ENCODE results near the gene GABPB2. TPM values are rescaled to one million over a fixed set of nuclear protein-coding genes. Genes with fewer than 3 reads are reported as not detected.

Gene GABPB2
- polyA plus RNA-seq, 1 of the 3 experiments (the other 2 are of a cell fraction) = 2.4 TPM

- no peaks in the 10 kb centered on the region for H4K20me1 ChIP-seq (ENCODE audit: insufficient read depth)
- TF ChIP-seq, protein P1, sequence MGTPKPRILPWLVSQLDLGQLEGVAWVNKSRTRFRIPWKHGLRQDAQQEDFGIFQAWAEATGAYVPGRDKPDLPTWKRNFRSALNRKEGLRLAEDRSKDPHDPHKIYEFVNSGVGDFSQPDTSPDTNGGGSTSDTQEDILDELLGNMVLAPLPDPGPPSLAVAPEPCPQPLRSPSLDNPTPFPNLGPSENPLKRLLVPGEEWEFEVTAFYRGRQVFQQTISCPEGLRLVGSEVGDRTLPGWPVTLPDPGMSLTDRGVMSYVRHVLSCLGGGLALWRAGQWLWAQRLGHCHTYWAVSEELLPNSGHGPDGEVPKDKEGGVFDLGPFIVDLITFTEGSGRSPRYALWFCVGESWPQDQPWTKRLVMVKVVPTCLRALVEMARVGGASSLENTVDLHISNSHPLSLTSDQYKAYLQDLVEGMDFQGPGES (IDR thresholded peaks at IDR 0.05; ENCODE audit: low read depth, low read length) = no peak
- TF ChIP-seq JUND (IDR thresholded peaks at IDR 0.05) = no peak
- no peak for TF ChIP-seq NRF1 (IDR thresholded peaks at IDR 0.05; ENCODE audit: low read depth, low read length)
- no peak for TF ChIP-seq CHD2 (IDR thresholded peaks at IDR 0.05; ENCODE audit: low read length, partially characterized antibody)
- no peak for TF ChIP-seq MEF2A (IDR thresholded peaks at IDR 0.05; ENCODE audit: borderline replicate concordance, low read depth)
- no peak for TF ChIP-seq NFIC (IDR thresholded peaks at IDR 0.05; ENCODE audit: borderline replicate concordance)
- TF ChIP-seq RFX5 (IDR thresholded peaks at IDR 0.05; ENCODE audit: low read length) = no peak
- TF ChIP-seq, protein P2, sequence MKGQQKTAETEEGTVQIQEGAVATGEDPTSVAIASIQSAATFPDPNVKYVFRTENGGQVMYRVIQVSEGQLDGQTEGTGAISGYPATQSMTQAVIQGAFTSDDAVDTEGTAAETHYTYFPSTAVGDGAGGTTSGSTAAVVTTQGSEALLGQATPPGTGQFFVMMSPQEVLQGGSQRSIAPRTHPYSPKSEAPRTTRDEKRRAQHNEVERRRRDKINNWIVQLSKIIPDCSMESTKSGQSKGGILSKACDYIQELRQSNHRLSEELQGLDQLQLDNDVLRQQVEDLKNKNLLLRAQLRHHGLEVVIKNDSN (IDR thresholded peaks at IDR 0.05; ENCODE audit: borderline replicate concordance, low read depth) = no peak
- TF ChIP-seq SMC3 (IDR thresholded peaks at IDR 0.05; ENCODE audit: low read depth, low read length) = no peak
- no peak for TF ChIP-seq TCF12 (IDR thresholded peaks at IDR 0.05)
- TF ChIP-seq RCOR1 (IDR thresholded peaks at IDR 0.05; ENCODE audit: low read length) = no peak
- no peak for TF ChIP-seq EP300 (IDR thresholded peaks at IDR 0.05; ENCODE audit: borderline replicate concordance in 1 of 2, low read depth in 1 of 2, low read length in 1 of 2)
- TF ChIP-seq RXRA (IDR thresholded peaks at IDR 0.05; ENCODE audit: borderline replicate concordance, low read depth) = no peak
- no peak for TF ChIP-seq ELF1 (IDR thresholded peaks at IDR 0.05)
- TF ChIP-seq FOSL2 (IDR thresholded peaks at IDR 0.05; ENCODE audit: borderline replicate concordance, low read depth) = no peak
- TF ChIP-seq TEAD4 (IDR thresholded peaks at IDR 0.05; ENCODE audit: borderline replicate concordance, insufficient read depth) = no peak
- no peak for TF ChIP-seq SIN3A (IDR thresholded peaks at IDR 0.05; ENCODE audit: borderline replicate concordance, low read depth, low read length)
- peak overlapping the region; percentile 63 to 92; a peak in 3 of 4 replicates for H3K27ac ChIP-seq (ENCODE audit: low read depth in 2 of 2, low read length in 1 of 2)
- peaks cover 18 to 35% of the 10 kb centered on the region in 2 experiments for H3K36me3 ChIP-seq (replicated peaks in 1 of 2; ENCODE audit: control insufficient read depth in 1 of 2, insufficient read depth in 2 of 2, low read length in 1 of 2)
- no peaks in the 10 kb centered on the region for H3F3A ChIP-seq (replicated peaks; ENCODE audit: insufficient read depth)
- H3K9me3 ChIP-seq = no peaks in the 10 kb centered on the region
- CTCF ChIA-PET = interaction anchor here (0.7 to 1.8 kb wide), 8 partner anchors 9 to 176 kb away, joined by 3 to 12 read pairs (median 4); partner anchors contain the start of genes CDC42SE1, GABPB2, TMOD4 and TNFAIP8L2
- peak overlapping the region; percentile 95 for H3K4me2 ChIP-seq
- H3K27me3 ChIP-seq (ENCODE audit: insufficient read depth) = no peaks in the 10 kb centered on the region
- H3K79me2 ChIP-seq (ENCODE audit: insufficient read depth) = peaks cover 40% of the 10 kb centered on the region
- H2AFZ ChIP-seq (ENCODE audit: low read depth) = peak overlapping the region; percentile 89
- H3K9ac ChIP-seq = peak overlapping the region; percentile 83
- no peaks in the 10 kb centered on the region for H3K9me2 ChIP-seq
- peaks cover 4 to 15% of the 10 kb centered on the region in 2 experiments; a peak in 2 of 4 replicates for H3K4me1 ChIP-seq (ENCODE audit: control insufficient read depth in 1 of 2, insufficient read depth in 2 of 2, low read depth in 1 of 2, low read length in 1 of 2)
- POLR2A ChIA-PET = interaction anchor here (0.9 kb wide), 1 partner anchor 25 kb away, joined by 4 read pairs; the partner anchor contains the start of gene VPS72
- DNase-seq = no peak
- H3K4me3 ChIP-seq (ENCODE audit: low read depth in 2 of 2, low read length in 1 of 2) = peak overlapping the region; percentile 84 to 86
- whole genome bisulfite sequencing (ENCODE audit: low lambda C conversion rate) = 23% methylated on average over 6 of the region's 11 CpGs
Observed at GRCh38 chr1:151164732-151165280, 94.2 kb downstream of the GABPB2 start.

Measured in SK-N-SH (cell line).